ENCODE results near the gene ABCB6.
"Not testable (repeated sequence)": the region's sequence is repeated elsewhere in the genome, so short reads cannot be mapped to it uniquely, and the experiment has no call there.

Gene ABCB6

DNA sequence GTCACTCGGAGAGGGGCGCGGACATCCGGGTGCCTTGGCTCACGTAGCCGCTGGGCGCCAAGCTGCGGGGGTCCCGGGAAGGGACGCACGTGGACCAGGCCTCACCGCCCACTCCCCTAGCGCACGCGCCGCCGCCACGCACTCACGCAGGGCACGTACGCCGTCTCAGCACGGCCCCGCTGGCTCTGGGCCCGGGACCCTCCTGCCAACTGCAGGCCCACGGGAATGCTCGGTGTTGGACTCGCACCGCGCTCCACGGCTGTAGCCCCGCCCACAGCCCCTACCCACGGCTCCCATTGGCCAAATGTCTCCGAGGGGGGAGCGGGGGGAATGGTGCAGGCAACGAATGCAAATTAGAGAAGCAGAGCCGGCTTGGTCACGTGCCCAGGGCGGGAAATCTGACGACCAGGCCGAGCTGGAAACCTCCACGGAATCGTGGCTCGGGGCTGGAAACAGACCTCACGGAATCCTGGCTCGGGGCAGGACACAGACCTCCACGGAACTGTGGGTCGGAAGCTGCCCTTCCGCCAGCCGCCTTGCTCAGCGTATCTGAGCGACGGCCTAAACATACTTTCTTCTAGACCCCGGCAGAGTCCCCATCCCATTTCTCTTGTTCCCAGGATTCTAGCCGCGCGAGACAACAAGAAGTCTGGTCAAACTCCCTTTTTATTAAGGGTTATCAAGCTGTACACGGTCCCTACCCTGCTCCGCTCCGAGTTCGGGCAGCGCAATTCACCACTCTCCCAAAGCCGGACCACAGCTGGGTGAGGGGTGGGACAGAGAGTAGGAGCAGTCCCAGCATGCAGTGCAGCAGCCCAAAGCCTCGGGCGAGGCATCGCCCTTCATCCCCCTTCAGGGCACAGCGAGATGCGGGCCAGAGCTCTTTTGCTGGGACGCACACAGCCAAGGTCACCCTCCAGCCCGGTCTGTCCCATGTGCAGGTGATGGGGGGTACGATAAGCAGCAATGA is at the start of gene ABCB6:
ABCB6 (minus strand) TSS at position 227 of the 970 bp plus-strand sequence. CDS start 285 bp downstream, outside the sequence.
- peak; percentile 89 for DNase-seq

DNA sequence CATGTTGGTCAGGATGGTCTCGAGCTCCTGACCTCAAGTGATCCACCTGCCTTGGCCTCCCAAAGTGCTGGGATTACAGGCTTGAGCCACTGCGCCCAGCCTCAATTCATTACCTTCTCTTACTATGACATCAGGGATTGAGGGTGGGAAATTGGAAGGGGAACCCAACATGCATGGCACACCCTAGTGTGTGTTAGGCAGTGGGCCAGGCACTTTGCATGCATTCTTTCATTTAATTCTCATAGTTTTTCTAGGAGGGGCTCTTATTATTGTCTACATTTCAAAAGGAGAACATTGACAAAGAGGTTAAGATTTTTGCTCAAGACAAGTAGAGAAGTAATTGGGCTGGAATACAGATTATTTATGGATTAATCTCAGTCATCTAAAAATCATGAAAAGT is 49.5 kb upstream of the ABCB6 start:
- no peak for DNase-seq

DNA sequence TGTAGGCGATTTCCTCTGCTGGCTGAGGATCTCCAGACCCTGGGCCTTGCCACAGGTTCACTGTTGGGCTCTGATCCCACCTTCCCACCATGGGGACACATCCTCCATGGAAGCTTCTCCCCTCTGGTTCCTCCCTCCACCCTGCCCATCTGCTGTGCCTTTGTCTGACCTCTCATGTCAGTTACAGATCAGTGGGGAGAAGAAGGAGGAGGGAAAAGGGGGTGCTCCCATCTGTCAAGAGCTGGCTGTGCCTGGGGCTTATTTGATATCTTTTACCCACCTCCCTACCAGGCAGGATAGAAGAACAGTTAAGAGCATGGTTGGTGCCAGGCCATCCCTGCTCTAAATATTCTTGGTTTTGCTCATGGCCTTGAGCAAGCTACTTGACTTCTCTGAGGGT is 48.1 kb upstream of the ABCB6 start:
- no peak for DNase-seq

DNA sequence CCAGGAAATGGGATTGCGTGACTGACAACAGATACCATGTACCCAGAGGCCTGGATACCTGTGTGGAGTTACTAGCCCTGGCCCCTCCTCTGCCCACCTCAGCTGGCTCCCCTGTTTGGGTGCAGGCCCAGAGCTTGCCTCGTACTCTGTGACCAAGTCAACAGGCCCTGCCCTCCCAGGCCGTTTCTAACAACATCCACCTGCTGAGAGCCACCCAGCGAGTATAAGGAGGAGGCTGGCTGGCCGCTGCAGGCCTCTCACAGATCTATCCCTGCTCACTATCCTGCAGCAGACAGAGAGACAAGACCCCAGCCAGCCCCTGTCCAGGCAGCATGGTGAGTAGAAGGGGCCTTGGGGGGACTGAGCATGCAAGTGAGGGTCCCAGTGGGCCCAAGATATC is 47.5 kb upstream of the ABCB6 start:
- no peak for DNase-seq

DNA sequence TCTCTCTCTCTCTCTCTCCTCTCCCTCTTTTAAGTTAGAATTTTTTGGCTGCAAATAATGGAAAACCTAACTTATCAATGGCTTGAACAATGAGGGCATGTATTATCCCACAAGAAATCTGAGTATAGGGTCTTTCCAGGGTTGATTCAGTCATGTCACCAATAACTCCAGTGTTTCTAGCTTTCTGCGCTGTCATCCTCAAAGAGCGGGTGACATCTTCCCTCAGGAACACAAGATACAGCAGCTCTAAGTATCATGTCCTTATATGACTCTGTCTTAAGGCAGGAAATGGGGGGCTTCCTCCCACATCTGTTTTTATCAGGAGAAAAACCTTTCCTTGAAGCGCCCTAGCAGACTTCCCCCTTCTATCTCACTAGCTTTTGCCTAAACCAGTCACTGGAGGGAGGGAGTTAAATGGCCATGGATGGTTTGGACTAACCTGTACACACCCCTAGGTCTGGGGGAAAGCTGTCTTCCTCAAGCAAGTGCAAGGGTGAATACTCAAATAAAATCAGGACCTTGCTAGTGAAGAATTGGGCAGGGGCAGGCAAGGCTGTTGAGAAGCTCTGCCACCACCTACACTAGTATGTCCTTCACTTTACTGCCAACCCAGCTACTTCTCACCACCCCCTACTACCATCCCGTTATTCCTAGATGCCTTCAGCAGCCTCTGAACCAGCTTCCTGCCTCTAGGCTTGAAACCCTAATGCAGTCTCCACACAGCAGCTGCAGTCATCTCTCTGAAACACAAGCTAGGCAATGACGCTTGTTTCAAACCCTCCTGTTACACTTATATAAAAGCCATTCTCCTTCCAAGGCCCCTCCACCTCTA is 42.5 kb upstream of the ABCB6 start:
- no peak for DNase-seq

DNA sequence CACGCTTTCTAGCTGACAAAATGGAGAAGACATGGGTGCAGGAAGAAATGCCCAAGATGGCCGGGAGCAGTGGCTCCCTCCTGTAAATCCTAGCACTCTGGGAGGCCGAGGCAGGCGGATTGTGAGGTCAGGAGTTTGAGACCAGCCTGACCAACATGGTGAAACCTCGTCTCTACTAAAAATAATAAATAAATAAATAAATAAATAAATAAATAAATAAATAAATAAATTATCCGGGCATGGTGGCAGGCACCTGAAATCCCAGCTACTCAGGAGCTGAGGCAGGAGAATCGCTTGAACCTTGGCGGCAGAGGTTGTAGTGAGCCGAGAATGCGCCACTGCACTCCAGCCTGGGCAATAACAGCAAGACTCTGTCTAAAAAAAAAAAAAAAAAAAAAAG is 40.2 kb upstream of the ABCB6 start:
- DNase-seq: not testable (repeated sequence)

DNA sequence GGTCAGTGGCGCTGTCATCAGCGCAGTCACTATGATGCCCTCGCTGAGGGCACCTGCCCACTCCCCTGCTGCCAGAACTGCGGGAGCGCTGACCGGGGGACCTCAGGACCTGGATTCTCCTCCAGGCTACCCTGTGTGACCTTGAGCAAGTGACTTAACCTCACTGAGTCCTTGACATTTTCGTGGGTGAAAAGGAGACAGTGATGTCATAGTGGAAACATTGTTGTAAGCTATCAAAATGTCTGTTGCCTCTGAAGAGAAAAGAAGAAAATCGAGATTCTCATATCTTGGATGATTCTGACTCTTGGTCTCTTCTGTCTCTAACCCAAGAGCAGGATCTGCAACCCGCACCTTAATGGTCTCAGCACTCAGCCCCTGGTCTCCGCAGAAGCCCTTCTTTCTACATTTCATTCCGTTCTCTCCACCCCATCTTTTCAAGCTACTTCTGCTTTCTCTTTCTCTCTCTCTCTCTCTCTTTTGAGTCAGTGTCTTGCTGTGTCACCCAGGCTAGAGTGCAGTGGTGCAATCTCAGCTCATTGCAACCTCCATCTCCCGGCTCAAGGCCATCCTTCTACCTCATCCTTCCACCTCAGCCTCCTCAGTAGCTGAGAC is 35.9 kb upstream of the ABCB6 start:
- peak; percentile 56 for DNase-seq

DNA sequence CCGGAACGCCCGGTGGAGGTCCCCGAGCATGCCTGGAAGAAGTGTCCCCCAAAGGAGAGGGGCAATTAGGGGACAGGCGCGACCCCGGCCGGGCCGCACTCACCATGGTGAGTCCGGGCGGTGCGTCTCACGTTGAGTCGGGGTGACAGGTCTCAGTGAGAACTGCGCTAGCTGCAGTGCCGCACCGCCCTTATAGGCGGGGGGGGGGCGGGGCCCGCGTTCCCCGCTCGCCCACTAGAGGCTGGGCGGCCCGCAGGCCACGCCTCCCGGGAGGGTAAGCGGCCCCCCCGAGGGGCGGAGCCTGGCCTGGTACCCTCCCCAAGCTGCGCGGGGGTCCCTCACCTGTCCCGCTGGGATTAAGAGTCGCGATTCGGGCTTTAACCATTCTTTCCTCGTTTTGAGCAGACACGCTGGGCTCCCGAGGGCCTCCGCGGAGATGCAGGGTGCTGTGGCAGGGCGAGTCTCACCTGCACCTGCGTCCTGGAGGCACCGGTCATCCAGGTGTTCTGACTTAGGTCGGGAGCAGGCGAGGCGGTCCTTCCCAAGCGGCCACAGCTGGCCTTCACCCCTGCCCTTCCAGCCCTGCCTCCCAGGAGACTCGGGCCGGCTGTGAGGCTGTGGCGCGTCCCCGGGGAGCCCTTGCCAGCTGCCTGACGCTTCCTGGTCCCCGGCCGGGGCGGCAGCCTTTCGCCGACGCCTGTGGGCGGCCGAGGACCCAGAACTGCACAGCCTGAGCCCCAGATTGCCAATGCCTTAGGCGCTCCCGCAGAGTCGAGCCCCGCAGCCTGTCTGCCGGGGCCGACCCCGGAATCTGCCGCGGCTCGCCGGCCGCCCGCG is 35.2 kb upstream of the ABCB6 start, which contains the start of gene TUBA4A:
TUBA4A (minus strand) TSS at position 166 of the 837 bp plus-strand sequence; CDS start at position 106, 60 bp downstream.
- peak; percentile 93 for DNase-seq

DNA sequence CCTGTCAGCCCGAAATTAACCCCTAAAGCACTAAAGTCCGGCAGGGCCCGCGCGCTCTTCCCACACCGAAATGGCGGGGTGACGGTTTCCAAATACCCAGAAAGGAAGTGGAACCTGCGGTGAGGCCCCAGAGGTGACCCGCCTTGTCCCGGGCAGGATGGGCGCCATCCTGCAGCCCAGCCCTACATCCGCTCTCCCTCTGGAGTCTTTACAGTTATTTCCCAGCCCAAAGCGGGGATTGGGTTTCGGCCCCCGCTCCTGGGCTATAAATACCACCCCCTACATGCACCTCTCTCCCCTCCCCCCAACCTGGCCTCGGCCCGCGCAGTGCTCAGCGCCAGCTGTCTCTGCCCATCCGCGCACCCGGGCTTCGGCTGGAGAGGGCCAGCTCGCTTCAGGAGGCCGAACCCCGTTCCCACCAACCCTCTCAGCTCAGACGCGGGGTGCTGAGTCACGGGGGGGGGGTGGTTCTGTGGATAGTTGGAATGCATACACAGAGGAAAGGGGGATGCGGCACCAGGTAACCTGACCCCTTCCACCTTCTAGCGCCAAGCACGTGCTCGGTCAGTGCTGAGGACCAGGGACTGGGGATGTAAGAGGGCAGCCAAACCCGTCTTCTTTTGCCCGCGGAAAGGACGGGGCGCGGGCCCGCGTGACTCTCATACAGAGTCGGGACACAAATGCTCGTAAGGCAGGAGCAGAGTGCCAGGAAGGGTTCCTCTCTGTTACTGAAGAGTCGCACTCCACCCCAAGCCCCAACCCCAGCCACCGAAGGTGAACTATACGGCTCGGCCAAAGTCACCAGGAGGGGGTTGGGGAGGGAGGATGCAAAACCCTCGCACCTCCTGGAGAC is 34.4 kb upstream of the ABCB6 start, which contains the start of gene TUBA4B:
TUBA4B (plus strand) TSS at position 344 of the 853 bp plus-strand sequence; CDS start at position 509, 165 bp downstream.
- DNase-seq: peak; percentile 52

DNA sequence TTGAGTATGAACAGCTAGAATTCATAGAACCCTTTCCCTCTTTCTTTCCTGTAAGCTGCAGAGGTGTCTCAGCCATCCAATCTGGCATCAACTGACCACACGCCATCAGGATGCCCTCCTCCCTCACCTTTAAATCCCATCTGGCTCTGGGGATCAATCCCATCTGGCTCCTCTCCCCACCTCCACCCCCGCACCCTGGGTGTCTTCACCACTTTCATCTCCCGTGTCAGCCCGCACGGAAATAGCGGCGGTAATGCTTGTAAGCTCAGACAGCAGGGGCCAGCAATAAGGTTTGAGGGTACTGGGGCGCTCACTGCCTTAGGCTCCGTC is 33.8 kb upstream of the ABCB6 start:
- DNase-seq: no peak

DNA sequence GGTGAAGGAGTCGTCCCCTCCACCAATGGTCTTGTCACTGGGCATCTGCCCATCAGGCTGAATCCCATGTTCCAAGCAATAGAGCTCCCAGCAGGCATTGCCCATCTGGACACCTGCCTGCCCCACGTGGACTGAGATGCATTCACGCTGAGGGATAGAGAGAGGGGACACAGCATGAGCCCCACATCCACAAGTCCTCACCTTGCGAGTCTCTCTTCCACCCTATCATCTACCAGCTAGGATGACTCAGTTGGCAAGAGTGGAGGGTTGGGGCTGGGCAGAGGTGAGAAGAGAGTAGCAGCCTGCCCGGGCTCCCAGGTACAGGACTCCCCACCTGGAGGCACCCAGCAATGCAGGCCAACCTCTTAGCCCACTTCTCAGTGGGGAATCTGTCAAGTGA is 33.3 kb upstream of the ABCB6 start:
- DNase-seq: peak; percentile 28

DNA sequence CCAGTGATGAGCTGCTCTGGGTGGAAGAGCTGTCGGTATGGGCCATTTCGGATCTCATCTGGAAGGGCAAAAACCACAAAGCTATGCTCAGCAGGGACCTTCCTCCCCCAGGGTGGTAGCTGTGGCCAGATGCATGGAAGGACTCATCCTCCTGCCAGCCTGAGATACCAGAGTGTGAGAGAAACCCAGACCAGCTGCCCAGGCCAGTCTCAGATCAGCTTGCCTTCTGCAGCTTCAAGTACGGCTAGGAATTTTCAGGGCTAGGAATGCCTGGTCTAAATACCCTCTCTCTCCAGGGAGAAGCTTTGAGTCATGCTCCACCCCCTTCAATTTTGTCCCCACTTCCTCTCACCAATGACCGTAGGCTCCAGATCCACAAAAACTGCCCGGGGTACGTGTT is 32.9 kb upstream of the ABCB6 start:
- no peak for DNase-seq

DNA sequence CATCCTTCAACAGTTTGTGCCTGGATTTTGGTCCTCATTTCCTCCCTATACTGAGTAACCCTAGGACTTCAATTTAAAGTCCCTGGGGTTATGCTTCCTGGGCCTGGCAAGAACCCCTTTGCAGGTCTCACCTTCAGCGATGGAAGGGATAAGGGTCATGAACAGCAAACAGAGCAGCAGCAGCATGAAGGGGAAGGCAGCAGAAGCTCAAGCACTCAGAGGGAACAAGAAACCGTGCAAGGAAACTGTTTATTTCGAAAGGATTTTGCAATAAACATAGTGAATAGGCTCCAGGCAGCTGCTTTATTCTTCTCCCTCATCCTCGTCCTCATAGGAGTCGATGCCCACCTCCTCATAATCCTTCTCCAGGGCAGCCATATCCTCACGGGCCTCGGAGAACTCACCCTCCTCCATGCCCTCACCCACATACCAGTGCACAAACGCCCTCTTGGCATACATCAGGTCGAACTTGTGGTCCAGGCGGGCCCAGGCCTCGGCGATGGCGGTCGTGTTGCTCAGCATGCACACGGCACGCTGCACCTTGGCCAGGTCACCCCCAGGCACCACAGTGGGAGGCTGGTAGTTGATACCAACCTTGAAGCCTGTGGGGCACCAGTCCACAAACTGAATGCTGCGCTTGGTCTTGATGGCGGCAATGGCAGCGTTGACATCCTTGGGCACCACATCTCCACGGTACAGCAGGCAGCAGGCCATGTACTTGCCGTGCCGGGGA is 31.5 kb upstream of the ABCB6 start:
- no peak for DNase-seq

DNA sequence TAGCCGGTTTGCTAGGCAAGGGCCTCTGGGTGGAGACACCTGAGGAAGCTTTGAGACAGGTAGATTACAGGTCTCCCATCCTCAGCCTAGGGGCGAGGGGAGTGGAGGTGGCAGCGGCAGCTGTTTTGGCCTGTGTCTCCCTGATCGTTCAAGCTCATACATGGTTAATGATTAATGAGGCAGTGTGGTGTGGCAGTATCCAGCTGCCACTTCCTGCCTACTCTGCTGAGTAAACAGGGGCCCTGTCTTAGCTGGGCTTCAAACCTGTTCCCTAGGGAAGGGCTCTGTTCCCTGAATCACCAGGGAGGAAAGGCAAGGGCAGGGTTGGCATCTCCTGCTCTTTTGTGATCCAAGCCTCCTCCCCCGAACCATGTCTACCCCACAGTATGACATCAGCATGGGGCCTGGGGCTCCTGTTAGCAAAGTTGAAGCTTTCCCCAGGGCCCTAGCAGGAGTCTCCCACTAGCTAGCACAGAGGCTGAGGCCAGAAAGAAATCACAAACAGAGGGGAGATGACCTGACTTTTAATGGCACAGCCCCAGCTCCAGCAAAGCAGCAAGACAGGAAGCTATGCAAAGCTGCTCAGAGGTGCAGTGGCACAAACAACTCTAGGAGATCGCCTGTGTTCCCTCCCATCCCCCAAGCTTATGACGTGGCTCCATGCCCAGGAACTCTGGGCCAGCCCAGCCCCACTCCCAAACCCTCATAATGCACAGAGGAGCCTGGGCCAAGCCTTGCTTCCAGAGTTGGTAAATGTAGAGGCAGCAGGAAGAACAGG is 30.6 kb upstream of the ABCB6 start:
- peak; percentile 68 for DNase-seq

DNA sequence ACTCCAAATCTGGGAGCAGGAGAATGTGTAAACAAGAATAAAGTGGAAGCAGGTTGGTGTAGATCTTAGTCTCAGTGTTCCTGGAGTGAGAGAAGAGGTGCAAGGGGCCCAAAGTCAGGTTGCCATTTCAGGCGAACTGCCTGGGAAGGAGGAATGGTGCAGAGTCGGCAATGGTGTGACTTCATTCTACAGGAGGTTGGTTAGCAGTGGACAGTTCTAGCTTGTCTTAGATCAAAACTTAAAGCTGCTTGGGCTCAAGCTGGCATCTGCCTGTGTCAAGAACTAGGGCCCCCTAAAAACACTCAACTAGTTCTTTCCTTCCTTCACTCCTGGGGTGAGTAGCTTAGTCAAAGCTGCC is 30.1 kb upstream of the ABCB6 start:
- DNase-seq: no peak

DNA sequence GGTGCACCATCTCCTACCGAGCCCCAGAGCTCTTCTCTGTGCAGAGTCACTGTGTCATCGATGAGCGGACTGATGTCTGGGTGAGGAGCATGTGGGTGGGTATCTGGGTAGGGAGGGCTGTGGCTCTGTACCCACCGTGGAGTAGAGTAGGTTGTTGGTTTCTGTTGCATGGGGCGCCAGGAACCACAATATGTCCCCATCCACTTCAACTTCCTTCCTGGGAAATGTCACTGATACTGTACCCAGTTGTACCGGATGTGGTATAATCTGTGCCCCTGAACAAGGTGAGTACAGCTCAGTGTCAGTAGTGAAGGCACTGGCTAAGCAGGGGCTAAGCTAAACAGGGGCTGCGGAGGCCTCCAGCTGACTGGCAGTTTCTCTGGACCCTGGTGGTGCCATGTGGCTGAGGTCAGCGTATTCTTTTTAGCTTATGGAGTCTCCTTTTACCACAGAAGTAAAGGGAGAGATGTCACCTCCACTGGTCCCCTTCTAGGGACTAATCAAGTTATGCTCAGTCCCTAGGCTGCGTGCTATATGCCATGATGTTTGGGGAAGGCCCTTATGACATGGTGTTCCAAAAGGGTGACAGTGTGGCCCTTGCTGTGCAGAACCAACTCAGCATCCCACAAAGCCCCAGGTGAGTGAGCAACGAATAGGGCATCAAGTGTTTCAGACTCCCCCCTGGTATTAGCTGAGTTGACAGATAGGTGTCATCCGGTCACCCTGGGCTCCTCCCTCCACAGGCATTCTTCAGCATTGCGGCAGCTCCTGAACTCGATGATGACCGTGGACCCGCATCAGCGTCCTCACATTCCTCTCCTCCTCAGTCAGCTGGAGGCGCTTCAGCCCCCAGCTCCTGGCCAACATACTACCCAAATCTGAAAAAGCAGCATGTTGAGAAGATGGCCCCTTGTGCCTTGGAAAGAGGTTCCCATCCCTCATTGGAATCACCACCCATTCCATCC is 29.2 kb upstream of the ABCB6 start:
- DNase-seq: peak; percentile 82

DNA sequence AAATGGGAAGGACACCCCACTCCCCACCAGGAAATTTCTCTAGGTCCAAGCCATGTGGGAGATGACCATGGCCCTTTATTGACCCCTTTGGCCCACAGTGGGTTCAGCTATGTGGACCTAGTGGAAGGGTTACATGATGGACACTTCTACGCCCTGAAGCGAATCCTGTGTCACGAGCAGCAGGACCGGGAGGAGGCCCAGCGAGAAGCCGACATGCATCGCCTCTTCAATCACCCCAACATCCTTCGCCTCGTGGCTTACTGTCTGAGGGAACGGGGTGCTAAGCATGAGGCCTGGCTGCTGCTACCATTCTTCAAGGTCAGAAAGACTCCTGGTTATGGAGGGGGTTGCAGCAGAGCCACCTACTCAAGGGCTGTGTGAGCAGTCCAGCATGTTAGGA is 27.8 kb upstream of the ABCB6 start:
- no peak for DNase-seq

DNA sequence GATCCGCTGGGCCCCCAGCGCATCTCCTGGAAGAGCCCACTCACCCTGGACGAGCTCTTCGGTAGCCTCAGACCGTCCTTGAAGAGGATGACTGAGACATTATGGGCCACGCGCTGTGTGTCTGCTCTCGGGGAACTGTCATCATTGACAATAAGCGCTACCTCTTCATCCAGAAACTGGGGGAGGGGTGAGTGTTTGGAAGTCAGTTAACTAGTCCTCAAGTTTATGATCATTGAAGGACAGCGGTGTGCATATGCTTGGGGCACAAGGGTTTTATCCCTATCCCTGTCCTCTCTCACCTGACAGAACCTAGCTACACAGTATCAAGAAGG is 27.1 kb upstream of the ABCB6 start:
- DNase-seq: no peak
